Transverse colon (tissue), 4 donors: Measurements from ENCODE around the gene ACVR1B. TPM values are rescaled to one million over a fixed set of nuclear protein-coding genes. Genes with fewer than 3 reads are reported as not detected.

Experiments used
- DNase-seq: peaks from one replicate; pipeline ENCODE4 v3.0.0-alpha.2; 2019
- H3K27ac ChIP-seq, 4 donors: fragments of 200-600 bp; sonication (generic); 2 replicates each; pipeline ENCODE4 v1.5.1; 2016 to 2018; ENCODE audit warnings: inconsistent platforms in 4 of 4
- H3K27me3 ChIP-seq: fragments of 200-600 bp; sonication (generic); 2 replicates; pipeline ENCODE4 v1.5.1; 2017; ENCODE audit warnings: inconsistent platforms
- H3K36me3 ChIP-seq, 4 donors: fragments of 200-600 bp; sonication (generic); 2 replicates each; pipeline ENCODE4 v1.5.1; 2017 to 2019; ENCODE audit warnings: inconsistent platforms in 4 of 4
- H3K4me1 ChIP-seq, 4 donors: fragments of 200-600 bp; sonication (generic); 2 replicates each; pipeline ENCODE4 v1.5.1; 2017 to 2020; ENCODE audit warnings: inconsistent platforms in 4 of 4
- H3K4me3 ChIP-seq, 4 donors: fragments of 200-600 bp; sonication (generic); 1 replicate in 1 of 4; 2 replicates in 3 of 4; pipeline versions ENCODE4 v1.5.1 to v1.6.1; 2017 to 2019; ENCODE audit warnings: inconsistent platforms in 4 of 4
- H3K9me3 ChIP-seq, 2 donors: fragments of 200-600 bp; sonication (generic); 2 replicates each; pipeline ENCODE4 v1.5.1; 2017 to 2019; ENCODE audit warnings: inconsistent platforms in 2 of 2
- EP300 ChIP-seq: sonication (generic); formaldehyde crosslinking; IDR thresholded peaks from one replicate; pipeline ENCODE4 v1.6.1; 2017; ENCODE audit warnings: antibody characterized with exemption, low read depth
- POLR2A ChIP-seq: fragments of 450-650 bp; IDR thresholded peaks from one replicate; pipeline ENCODE4 v1.6.1; 2016; ENCODE audit warnings: antibody characterized with exemption, mild to moderate bottlenecking, moderate library complexity
- POLR2AphosphoS5 ChIP-seq, 3 donors: sonication (generic); formaldehyde crosslinking; IDR thresholded peaks; one replicate each; pipeline ENCODE4 v1.6.1; 2016; ENCODE audit warnings: antibody characterized with exemption in 3 of 3
- WGBS, 2 donors: methylation state at CpG; one replicate each; pipeline ENCODE4 v1.1.5; 2018; ENCODE audit warnings: low coverage in 1 of 2; 5-methylcytosine and 5-hydroxymethylcytosine counted together
- in situ Hi-C, 4 donors: fragments of 200-750 bp; cut with MboI; loops; one replicate each; pipeline versions ENCODE4 v1.15.0 to v1.15.1; 2017; ENCODE audit warnings: low sequenced_read_pairs in 3 of 4, low pct_ligation_motif_present in 1 of 4, low pct_unique_long_range_greater_than_20kb in 1 of 4
- intact Hi-C: fragments of 100-400 bp; cut with DNase I; formaldehyde crosslinking; loops from one replicate; pipeline ENCODE4 v1.15.1; 2023; ENCODE audit warnings: low total_unique reads
- total RNA-seq, 4 donors: library from RNA; depleted of rRNA; stranded (reverse); fragments of >200 nt; gene quantifications; one replicate each; pipeline ENCODE4 v1.1.0, GENCODE V29; 2016
- TF ChIP-seq, protein P1 (sequence below), 5 experiments: fragments of 200-600 bp in 3 of 5; fragments of 450-650 bp in 2 of 5; sonication (generic) in 3 of 5; IDR thresholded peaks; 1 replicate in 2 of 5; 2 replicates in 3 of 5; pipeline ENCODE4 v1.5.1; 2016 to 2017; ENCODE audit warnings: antibody characterized with exemption in 5 of 5, inconsistent platforms in 3 of 5, mild to moderate bottlenecking in 2 of 5, moderate library complexity in 1 of 5

The ACVR1B gene
- total RNA-seq, 4 donors from 2014 or later: 22.5 to 96.9 (median 68.7) TPM

DNA sequence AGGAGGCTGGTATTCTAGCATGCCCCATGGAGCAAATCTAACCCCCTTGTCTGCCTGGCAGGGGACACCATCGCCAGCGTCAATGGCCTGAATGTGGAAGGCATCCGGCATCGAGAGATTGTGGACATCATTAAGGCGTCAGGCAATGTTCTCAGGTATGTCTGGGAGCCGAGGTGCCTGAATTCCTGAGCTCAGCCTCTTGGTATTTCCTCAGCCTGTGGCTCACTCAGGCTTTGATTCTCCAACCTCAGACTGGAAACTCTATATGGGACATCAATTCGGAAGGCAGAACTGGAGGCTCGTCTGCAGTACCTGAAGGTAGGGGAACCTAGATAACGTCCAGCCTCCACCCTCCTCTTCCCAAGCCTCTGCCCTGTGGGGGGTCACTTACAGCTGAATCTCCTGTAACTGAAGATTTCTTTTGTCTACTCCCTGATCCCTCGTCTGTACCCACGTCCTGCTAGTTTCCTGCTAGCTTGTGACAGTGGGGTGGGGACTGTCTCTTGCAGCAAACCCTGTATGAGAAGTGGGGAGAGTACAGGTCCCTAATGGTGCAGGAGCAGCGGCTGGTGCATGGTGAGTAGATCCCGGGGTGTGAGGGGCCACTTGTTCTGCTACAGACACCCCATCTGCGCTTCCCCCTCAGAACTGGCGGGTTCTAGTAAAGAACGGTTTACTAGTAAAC, 62.3 kb downstream of the ACVR1B start:
- H3K4me3 ChIP-seq: no peak overlapping the region
- intact Hi-C loops (no loop called here), in situ Hi-C loops (no loop called here)
- peaks cover 26% of the 10 kb centered on the region for H3K27me3 ChIP-seq
- no peak overlapping the region for H3K27ac ChIP-seq
- WGBS, 2 donors: 85 to 89% methylated on average over 6 to 16 of the region's 16 CpGs
- H3K4me1 ChIP-seq: peaks cover 0 to 15% (median 5%) of the 10 kb centered on the region in 4 donors
- H3K36me3 ChIP-seq: no peaks in the 10 kb centered on the region
- no peak for DNase-seq
- no peaks in the 10 kb centered on the region for H3K9me3 ChIP-seq
- TF ChIP-seq POLR2AphosphoS5 (IDR thresholded peaks at IDR 0.05) (no peak), POLR2A (no peak), EP300 (no peak)
- TF ChIP-seq, protein P1, sequence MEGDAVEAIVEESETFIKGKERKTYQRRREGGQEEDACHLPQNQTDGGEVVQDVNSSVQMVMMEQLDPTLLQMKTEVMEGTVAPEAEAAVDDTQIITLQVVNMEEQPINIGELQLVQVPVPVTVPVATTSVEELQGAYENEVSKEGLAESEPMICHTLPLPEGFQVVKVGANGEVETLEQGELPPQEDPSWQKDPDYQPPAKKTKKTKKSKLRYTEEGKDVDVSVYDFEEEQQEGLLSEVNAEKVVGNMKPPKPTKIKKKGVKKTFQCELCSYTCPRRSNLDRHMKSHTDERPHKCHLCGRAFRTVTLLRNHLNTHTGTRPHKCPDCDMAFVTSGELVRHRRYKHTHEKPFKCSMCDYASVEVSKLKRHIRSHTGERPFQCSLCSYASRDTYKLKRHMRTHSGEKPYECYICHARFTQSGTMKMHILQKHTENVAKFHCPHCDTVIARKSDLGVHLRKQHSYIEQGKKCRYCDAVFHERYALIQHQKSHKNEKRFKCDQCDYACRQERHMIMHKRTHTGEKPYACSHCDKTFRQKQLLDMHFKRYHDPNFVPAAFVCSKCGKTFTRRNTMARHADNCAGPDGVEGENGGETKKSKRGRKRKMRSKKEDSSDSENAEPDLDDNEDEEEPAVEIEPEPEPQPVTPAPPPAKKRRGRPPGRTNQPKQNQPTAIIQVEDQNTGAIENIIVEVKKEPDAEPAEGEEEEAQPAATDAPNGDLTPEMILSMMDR (IDR thresholded peaks at IDR 0.05): no peak

GRCh38 chr12:52014567-52015530, 63.4 kb downstream of the ACVR1B start:
- TF ChIP-seq POLR2A (no peak), EP300 (no peak), POLR2AphosphoS5 (IDR thresholded peaks at IDR 0.05) (no peak)
- TF ChIP-seq, protein P1 (IDR thresholded peaks at IDR 0.05): no peak
- WGBS, 2 donors: 69% methylated on average over 69 of the region's 93 CpGs; no CpG with 5 or more reads in 1 of the 2 donors
- Histone ChIP-seq H3K27me3 (peaks cover 26% of the 10 kb centered on the region), H3K36me3 (no peaks in the 10 kb centered on the region), H3K9me3 (no peaks in the 10 kb centered on the region), H3K4me1 (peaks cover 0 to 12% (median 5%) of the 10 kb centered on the region in 4 donors), H3K27ac (no peak overlapping the region), H3K4me3 (no peak overlapping the region)
- intact Hi-C loops (no loop called here), in situ Hi-C loops (no loop called here)
- no peak for DNase-seq

- no peak overlapping the region for H3K27ac ChIP-seq
- whole genome bisulfite sequencing, 2 donors: 80% methylated on average over 10 of the region's 10 CpGs; no CpG with 5 or more reads in 1 of the 2 donors
Measured at GRCh38 chr12:52015532-52016041, 64.1 kb downstream of the ACVR1B start.

GRCh38 chr12:52018433-52019112, 67.1 kb downstream of the ACVR1B start:
- Histone ChIP-seq H3K4me3 (no peak overlapping the region), H3K27me3 (peaks cover 26% of the 10 kb centered on the region), H3K9me3 (no peaks in the 10 kb centered on the region), H3K4me1 (peaks cover 0 to 7% (median 6%) of the 10 kb centered on the region in 4 donors), H3K27ac (no peak overlapping the region), H3K36me3 (no peaks in the 10 kb centered on the region)
- TF ChIP-seq EP300: no peak
- TF ChIP-seq POLR2A: no peak
- TF ChIP-seq, protein P1 (IDR thresholded peaks at IDR 0.05): no peak
- TF ChIP-seq POLR2AphosphoS5 (IDR thresholded peaks at IDR 0.05): no peak
- in situ Hi-C loops: no loop called here
- intact Hi-C loops: no loop called here
- DNase-seq: no peak
- WGBS, 2 donors: 67 to 83% methylated on average over 1 to 4 of the region's 4 CpGs

More at GRCh38 chr12:52015532-52016041, 64.1 kb downstream of the ACVR1B start:
- in situ Hi-C loops (no loop called here), intact Hi-C loops (no loop called here)
- TF ChIP-seq POLR2AphosphoS5 (IDR thresholded peaks at IDR 0.05): peak in 1 of 3 donors; percentile 11
- TF ChIP-seq POLR2A: no peak
- Histone ChIP-seq H3K36me3 (no peaks in the 10 kb centered on the region), H3K4me1 (peaks cover 0 to 5% (median 2%) of the 10 kb centered on the region in 4 donors), H3K9me3 (no peaks in the 10 kb centered on the region), H3K4me3 (no peak overlapping the region), H3K27me3 (peaks cover 26% of the 10 kb centered on the region)
- no peak for DNase-seq
